SHP77 treated with DMSO at 0.1 percent for 48 hours (cell line): ENCODE data around the gene OSBP2.

Experiments used
- DNase-seq: peaks from one replicate; lab custom pipeline; 2025; lab: John Stamatoyannopoulos, UW

The OSBP2 gene

GRCh38 chr22:30843245-30843644 is 148.6 kb downstream of the OSBP2 start:
- no peak for DNase-seq

GRCh38 chr22:30847583-30847982 is 152.9 kb downstream of the OSBP2 start:
- DNase-seq = no peak

GRCh38 chr22:30855266-30855665 is 160.6 kb downstream of the OSBP2 start:
- DNase-seq = no peak

GRCh38 chr22:30855677-30856518 is 161.2 kb downstream of the OSBP2 start:
- no peak for DNase-seq

- DNase-seq = no peak
Measured at GRCh38 chr22:30856741-30857502, 162.2 kb downstream of the OSBP2 start.

- DNase-seq = no peak
Measured at GRCh38 chr22:30857791-30858190, 163.1 kb downstream of the OSBP2 start.

GRCh38 chr22:30858976-30859713 is 164.5 kb downstream of the OSBP2 start:
- no peak for DNase-seq

GRCh38 chr22:30859714-30860095 is 165.0 kb downstream of the OSBP2 start:
- DNase-seq = no peak

GRCh38 chr22:30860176-30861105 is 165.8 kb downstream of the OSBP2 start:
- no peak for DNase-seq

- DNase-seq = no peak
Measured at GRCh38 chr22:30861131-30861530, 166.5 kb downstream of the OSBP2 start.

GRCh38 chr22:30861688-30862552 is 167.2 kb downstream of the OSBP2 start:
- no peak for DNase-seq

GRCh38 chr22:30863081-30863833 is 168.6 kb downstream of the OSBP2 start:
- no peak for DNase-seq

GRCh38 chr22:30864441-30865420 is 170.1 kb downstream of the OSBP2 start:
- DNase-seq = no peak

GRCh38 chr22:30865656-30866055 is 171.0 kb downstream of the OSBP2 start:
- DNase-seq = no peak

GRCh38 chr22:30866216-30866615 is 171.5 kb downstream of the OSBP2 start:
- DNase-seq = no peak

- no peak for DNase-seq
Measured at GRCh38 chr22:30866811-30867271, 172.2 kb downstream of the OSBP2 start.

GRCh38 chr22:30867746-30868662 is 173.3 kb downstream of the OSBP2 start:
- DNase-seq = no peak
